K562 (cell line): ENCODE results near the gene CFAP107.

Source experiments
- CTCF ChIP-seq, 3 experiments: IDR thresholded peaks in 2 of 3; conservative IDR thresholded peaks in 1 of 3; 2 replicates each; pipeline ENCODE4 v1.5.1; 2011 to 2012; ENCODE audit warnings: low read length in 3 of 3, mild to moderate bottlenecking in 3 of 3, control low read depth in 2 of 3, improper control_type of control experiment in 1 of 3, inconsistent platforms in 1 of 3, low read depth in 1 of 3, mixed read lengths in 1 of 3, moderate library complexity in 1 of 3; ENCODE audit not compliant: insufficient read depth in 2 of 3
- MAX ChIP-seq: sonication (generic); formaldehyde crosslinking; IDR thresholded peaks from 2 replicates; pipeline ENCODE4 v1.9.0; 2022; ENCODE audit warnings: mild to moderate bottlenecking, missing genetic modification reagents
- NBN ChIP-seq: fragments of 450-650 bp; IDR thresholded peaks from 2 replicates; pipeline ENCODE4 v1.6.1; 2016; ENCODE audit warnings: low read depth, mild to moderate bottlenecking
- NRF1 ChIP-seq, 2 experiments: fragments of 450-650 bp; IDR thresholded peaks in 1 of 2; conservative IDR thresholded peaks in 1 of 2; 2 replicates each; pipeline ENCODE4 v1.6.1; 2014; ENCODE audit warnings: mild to moderate bottlenecking in 2 of 2
- PATZ1 ChIP-seq: fragments of 250-450 bp; sonication (Bioruptor Pico); IDR thresholded peaks from 2 replicates; pipeline ENCODE4 v1.5.0; 2020; ENCODE audit warnings: mild to moderate bottlenecking, borderline replicate concordance
- SRSF9 ChIP-seq: fragments of 200-400 bp; formaldehyde crosslinking; IDR thresholded peaks from 2 replicates; pipeline ENCODE4 v1.6.1; 2017; ENCODE audit warnings: low read depth, low read length, borderline replicate concordance
- ZNF644 ChIP-seq: fragments of 200-800 bp; sonication (Bioruptor generic); IDR thresholded peaks from 2 replicates; pipeline ENCODE4 v1.6.1; 2016; ENCODE audit warnings: low read depth, missing genetic modification characterization, missing compliant biosample characterization
- ZNF77 ChIP-seq: fragments of 250-450 bp; sonication (Bioruptor Pico); IDR thresholded peaks from 2 replicates; pipeline ENCODE4 v1.5.0; 2020

- no peak for TF ChIP-seq MAX (CRISPR knock-in tag)
- no peak for TF ChIP-seq ZNF77
- no peak for TF ChIP-seq NBN
- TF ChIP-seq ZNF644 (tag): no peak
- no peak for TF ChIP-seq NRF1 (conservative IDR thresholded peaks at IDR 0.05 in 1 of 2, IDR thresholded peaks at IDR 0.05 in 1 of 2)
- TF ChIP-seq CTCF (IDR thresholded peaks at IDR 0.05 in 2 of 3, conservative IDR thresholded peaks at IDR 0.05 in 1 of 3; ENCODE audit: insufficient read depth in 2 of 3, low read depth in 1 of 3, low read length in 3 of 3): no peak
- TF ChIP-seq SRSF9: no peak
- TF ChIP-seq PATZ1 (CRISPR knock-in tag): no peak
These were observed 6.4 kb upstream of the CFAP107 start for GRCh38 chr1:12739613-12740012.
